Activated T-cell treated with anti-CD3 and anti-CD28 coated beads, Interleukin-2, amount 50 U/mL, for 1 hour (primary cell): ENCODE results near the gene SUPT20HL1.

Experiments
- DNase-seq: peaks from one replicate; pipeline ENCODE4 v3.0.0-alpha.2; 2020

Gene SUPT20HL1

DNA sequence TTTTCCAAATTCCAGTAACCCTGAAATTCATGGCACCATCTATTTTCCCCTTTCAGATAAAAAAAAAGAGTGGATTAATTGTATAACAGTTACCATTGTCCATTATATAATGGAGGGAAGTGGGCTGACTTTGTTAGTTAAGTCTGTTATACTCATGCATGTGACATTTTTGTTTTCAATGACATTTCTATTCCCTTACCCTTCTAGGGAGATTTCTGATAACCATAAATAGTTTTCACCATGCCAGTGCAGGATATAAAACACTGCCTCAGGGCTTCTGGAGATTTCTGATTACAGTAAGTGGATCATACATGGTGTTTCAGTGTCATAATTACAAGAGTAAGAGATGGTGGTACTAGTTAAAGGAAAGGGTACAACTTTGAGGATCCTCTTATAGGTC lies 45.5 kb downstream of the SUPT20HL1 start:
- no peak for DNase-seq
